Activated T-cell treated with anti-CD3 and anti-CD28 coated beads for 24 hours (primary cell): ENCODE data around the gene FAM107B.
"Not testable (repeated sequence)": the region's sequence is repeated elsewhere in the genome, so short reads cannot be mapped to it uniquely, and the experiment has no call there.

Experiments used
- DNase-seq: peaks from one replicate; pipeline ENCODE4 v3.0.0-alpha.2; 2020; ENCODE audit warnings: low read depth

Gene FAM107B

GRCh38 chr10:14664345-14664744 lies 110.4 kb downstream of the FAM107B start:
- DNase-seq, result no peak

- no peak for DNase-seq
Observed at GRCh38 chr10:14661818-14662217, 112.9 kb downstream of the FAM107B start.

- DNase-seq, result no peak
Observed at GRCh38 chr10:14660831-14661230, 113.9 kb downstream of the FAM107B start.

GRCh38 chr10:14659626-14660196 lies 115.0 kb downstream of the FAM107B start:
- peak; percentile 37 for DNase-seq

- not testable (repeated sequence) for DNase-seq
Observed at GRCh38 chr10:14659137-14659536, 115.6 kb downstream of the FAM107B start.

GRCh38 chr10:14658331-14659127 lies 116.2 kb downstream of the FAM107B start:
- no peak for DNase-seq

- DNase-seq, result no peak
Observed at GRCh38 chr10:14656052-14656730, 118.5 kb downstream of the FAM107B start.

- no peak for DNase-seq
Observed at GRCh38 chr10:14654821-14655382, 119.8 kb downstream of the FAM107B start.

- no peak for DNase-seq
Observed at GRCh38 chr10:14653271-14654161, 121.2 kb downstream of the FAM107B start.

GRCh38 chr10:14652816-14653215 lies 121.9 kb downstream of the FAM107B start:
- no peak for DNase-seq

- no peak for DNase-seq
Observed at GRCh38 chr10:14652067-14652466, 122.6 kb downstream of the FAM107B start.

GRCh38 chr10:14649739-14650138 lies 125.0 kb downstream of the FAM107B start:
- DNase-seq, result no peak

GRCh38 chr10:14648946-14649345 lies 125.8 kb downstream of the FAM107B start:
- no peak for DNase-seq

GRCh38 chr10:14648005-14648765 lies 126.5 kb downstream of the FAM107B start:
- DNase-seq, result peak; percentile 59

- peak; percentile 13 for DNase-seq
Observed at GRCh38 chr10:14645239-14645960, 129.3 kb downstream of the FAM107B start.

- no peak for DNase-seq
Observed at GRCh38 chr10:14639637-14640036, 135.1 kb downstream of the FAM107B start.

- DNase-seq, result no peak
Observed at GRCh38 chr10:14635043-14635710, 139.5 kb downstream of the FAM107B start.

GRCh38 chr10:14634572-14634971 lies 140.1 kb downstream of the FAM107B start:
- not testable (repeated sequence) for DNase-seq

GRCh38 chr10:14625765-14626525 lies 148.8 kb downstream of the FAM107B start:
- no peak for DNase-seq
